ENCODE measurements around the gene CEP350.

The CEP350 gene

DNA sequence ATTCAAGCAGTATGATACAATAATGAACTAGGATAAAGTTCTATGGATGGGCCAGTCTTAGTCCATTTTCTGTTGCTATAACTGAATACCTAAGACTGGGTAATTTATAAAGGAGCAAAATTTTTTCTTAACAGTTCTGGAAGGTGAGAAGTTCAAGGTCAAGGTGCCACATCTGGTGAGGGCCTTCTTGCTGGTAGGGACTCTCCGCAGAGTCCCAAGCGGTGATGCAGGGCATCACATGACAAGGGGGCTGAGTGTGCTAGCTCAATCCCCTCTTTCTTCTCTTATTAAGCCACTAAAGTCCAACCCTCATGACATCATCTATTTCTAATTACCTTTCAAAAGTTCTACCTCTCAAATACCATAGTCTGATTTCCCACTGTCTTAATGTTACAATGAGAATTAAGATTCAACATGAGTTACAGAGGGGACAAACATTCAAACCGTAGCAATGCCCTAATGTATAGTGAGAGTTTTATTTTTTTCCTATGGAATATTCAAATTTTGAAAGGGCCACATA, 107.9 kb downstream of the CEP350 start:
- no peak for DNase-seq

- DNase-seq = no peak
Measured at GRCh38 chr1:180065408-180065807, 110.8 kb downstream of the CEP350 start.

DNA sequence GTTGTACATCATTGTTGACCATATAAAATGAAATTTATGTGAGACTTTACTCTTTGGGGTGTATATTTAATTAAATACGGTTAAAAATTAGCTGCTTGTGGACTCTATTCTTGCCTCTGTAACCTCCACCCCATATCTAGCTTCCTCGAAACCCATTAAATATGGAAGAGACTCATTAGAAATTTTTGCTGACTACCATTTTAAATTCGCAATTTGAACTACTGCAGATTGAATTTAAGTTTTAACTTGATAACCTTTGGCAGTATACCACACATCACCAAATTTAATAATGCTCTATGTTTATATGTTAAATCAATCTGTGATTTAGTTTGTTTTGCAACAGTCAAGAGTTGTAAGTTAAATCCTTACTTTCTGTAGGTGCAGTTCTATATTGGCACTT, 111.5 kb downstream of the CEP350 start:
- no peak for DNase-seq

- DNase-seq = no peak
Measured at GRCh38 chr1:180070286-180070685, 115.7 kb downstream of the CEP350 start.

DNA sequence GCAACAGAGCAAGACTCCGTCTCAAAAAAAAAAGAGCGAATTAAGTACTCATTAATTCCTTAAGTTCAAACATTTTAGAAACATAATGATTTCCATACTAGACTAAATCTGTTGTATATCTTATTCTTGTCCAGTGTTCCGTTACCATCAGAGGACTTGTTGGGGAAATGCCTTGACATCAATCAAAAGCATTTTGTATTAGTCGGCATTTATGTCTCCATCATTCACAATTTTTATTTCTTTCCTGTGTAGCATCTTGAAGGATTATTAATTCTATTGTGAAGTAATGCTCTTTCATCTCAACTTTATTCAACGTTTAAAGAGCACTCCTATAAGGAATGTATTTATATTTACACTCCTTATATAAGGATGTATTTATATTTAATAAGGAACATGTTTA, 117.1 kb downstream of the CEP350 start:
- no peak for DNase-seq

- no peak for DNase-seq
Measured at GRCh38 chr1:180080439-180080838, 125.8 kb downstream of the CEP350 start.

DNA sequence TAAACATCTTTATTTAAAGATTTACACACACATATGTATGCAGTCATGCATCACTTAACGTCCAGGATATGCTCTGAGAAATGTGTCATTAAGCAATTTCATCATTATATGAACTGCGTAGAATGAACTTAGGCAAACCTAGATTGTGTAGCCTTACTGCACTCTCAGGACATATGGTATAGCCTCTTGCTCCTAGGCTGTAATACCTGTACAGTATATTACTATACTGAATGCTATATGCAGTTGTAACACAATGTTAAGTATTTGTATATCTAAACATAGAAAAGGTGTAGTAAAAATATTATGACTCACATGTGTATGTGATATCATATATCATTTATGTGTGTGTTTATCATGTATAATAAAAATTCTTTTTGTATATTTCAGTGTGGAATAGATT, 126.9 kb downstream of the CEP350 start:
- DNase-seq = no peak

GRCh38 chr1:180083164-180083563, 128.6 kb downstream of the CEP350 start:
- no peak for DNase-seq

GRCh38 chr1:180084867-180085266, 130.3 kb downstream of the CEP350 start:
- no peak for DNase-seq

GRCh38 chr1:180085331-180085730, 130.7 kb downstream of the CEP350 start:
- no peak for DNase-seq

GRCh38 chr1:180092931-180093650, 138.5 kb downstream of the CEP350 start:
- DNase-seq = no peak

DNA sequence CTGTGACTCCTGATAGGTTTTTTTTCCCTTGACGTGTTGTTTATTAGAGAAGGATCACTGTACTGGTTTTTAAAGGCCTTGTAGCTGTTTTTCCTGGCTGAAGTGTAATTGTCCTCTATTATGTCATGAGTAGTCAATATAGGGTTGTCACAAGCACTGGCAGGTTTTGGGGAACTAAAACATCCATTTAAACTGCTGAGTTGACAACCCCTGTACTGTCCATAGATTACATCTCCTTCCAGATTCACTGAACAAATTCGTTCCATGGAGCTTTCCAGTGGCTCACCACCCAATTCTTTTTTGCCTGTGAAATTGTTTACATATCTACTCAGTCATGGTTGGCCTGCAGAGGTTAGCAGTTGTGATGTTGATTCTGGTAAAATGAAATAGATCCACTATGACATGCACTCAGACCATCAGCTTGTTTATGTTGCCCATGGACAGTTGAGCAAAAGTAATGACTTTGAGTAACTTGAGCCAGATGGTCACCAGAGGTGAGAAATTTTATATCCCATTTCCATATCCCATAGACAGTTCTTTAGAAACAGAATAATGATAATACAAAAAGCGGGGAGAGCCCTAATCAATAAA, 140.2 kb downstream of the CEP350 start:
- DNase-seq = no peak

DNA sequence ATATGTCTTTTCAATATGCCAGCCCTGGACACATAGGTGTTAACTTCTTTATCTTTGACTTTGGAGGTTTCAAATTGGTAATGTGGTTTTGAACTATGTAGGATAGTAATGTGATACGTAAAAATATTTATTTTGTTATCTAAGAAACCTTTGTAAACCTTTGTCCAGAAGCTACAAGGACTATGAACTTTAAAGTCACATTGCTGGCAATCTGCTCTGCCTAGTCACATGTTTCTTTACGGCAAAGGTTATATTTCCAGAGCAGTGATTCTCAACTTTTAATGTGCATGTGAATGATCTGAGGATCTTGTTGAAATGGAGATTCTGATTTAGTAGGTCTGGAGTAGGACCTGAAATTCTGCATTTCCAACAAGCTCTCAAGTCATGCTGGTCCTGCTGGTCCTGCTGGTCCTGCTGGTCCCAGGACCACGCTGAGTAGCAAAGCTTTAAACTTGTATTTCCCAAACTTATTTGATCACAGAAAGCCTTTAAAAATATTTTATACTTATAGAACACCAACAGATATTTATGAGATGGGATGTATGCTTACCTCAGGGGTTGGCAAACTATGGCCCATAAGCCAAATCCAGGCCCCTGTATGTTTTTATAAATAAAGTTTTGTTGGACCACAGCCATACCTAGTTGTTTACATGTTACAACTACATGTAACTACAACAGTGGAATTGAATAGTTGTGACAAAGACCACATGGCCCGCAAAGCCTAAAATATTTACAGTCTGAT, 142.1 kb downstream of the CEP350 start:
- no peak for DNase-seq

GRCh38 chr1:180097326-180097605, 142.7 kb downstream of the CEP350 start:
- DNase-seq = no peak

GRCh38 chr1:180101411-180101810, 146.8 kb downstream of the CEP350 start:
- DNase-seq = no peak

GRCh38 chr1:180103819-180104218, 149.2 kb downstream of the CEP350 start:
- DNase-seq = no peak

GRCh38 chr1:180112091-180112490, 157.5 kb downstream of the CEP350 start:
- no peak for DNase-seq

- no peak for DNase-seq
Measured at GRCh38 chr1:180112984-180113647, 158.5 kb downstream of the CEP350 start.

GRCh38 chr1:180114396-180114945, 159.9 kb downstream of the CEP350 start:
- DNase-seq = no peak

GRCh38 chr1:180116964-180117763, 162.6 kb downstream of the CEP350 start:
- no peak for DNase-seq

DNA sequence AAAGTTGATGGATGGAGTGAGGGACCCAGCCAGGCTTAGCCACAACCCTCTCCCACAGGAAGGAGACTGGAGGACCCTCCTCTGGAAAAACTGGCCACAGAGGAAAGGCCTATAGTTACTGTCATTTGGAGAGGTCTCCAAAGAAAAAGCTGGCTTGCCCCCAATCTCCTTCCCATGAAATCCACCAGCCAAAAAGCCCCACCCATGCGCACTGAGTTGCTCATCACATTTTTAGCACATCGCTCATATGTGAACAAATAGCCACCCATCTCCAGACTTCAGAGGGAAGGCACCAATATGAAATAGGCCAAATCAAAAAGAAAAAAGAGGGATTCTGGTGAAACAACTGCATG, 163.1 kb downstream of the CEP350 start:
- DNase-seq = no peak

DNA sequence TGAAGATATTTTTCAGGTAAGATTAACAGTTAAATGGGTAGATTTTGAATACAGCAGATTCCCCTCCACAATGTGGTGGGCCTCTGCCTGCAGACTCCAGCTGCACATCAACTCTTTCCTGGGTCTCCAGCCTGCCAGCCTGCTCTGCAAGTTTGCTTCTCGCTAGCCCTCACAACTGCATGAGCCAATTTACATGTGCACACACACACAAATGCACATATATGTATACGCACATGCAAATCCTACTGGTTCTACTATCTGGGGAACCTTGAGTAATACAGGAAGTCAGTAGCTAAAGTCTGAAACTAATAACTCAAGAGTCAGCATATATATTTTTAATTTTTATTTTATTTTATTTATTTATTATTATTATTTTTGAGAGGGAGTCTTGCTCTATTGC, 165.2 kb downstream of the CEP350 start:
- no peak for DNase-seq
